OCI-LY1 (cell line): ENCODE measurements around the gene PLK4.

Source experiments
- EZH2 ChIP-seq: fragments of 200-600 bp; sonication (generic), shearing (Covaris generic); IDR thresholded peaks from 2 replicates; pipeline ENCODE4 v1.8.0; 2017; ENCODE audit warnings: borderline replicate concordance, mixed run types, mild to moderate bottlenecking, antibody characterized with exemption, low read length, moderate library complexity, mixed read lengths
- TF ChIP-seq, protein P1 (sequence below): fragments of 200-600 bp; sonication (generic), shearing (Covaris generic); IDR thresholded peaks from 2 replicates; pipeline ENCODE4 v1.5.1; 2017; ENCODE audit warnings: mild to moderate bottlenecking, antibody characterized with exemption, low read length, moderate library complexity, mixed read lengths

DNA sequence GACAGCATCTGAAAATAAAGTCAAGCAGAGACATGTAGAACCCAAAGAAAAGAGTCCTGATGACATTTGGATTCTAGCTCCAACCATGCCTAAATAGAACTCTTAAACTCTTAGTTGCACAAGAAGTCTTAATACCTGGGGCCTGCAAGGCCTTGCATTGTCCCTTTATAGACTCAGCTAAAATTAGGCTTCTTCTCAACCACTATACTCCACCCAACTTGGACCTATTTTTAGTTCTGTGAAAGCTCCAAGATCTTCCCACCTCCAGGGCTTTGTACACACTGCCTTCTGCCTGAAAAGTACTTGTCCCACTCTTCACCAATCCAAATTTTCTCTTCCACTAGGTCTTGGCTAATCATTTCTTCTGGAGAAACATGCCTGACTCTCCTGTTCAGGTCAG is 36.5 kb downstream of the PLK4 start:
- TF ChIP-seq, protein P1, sequence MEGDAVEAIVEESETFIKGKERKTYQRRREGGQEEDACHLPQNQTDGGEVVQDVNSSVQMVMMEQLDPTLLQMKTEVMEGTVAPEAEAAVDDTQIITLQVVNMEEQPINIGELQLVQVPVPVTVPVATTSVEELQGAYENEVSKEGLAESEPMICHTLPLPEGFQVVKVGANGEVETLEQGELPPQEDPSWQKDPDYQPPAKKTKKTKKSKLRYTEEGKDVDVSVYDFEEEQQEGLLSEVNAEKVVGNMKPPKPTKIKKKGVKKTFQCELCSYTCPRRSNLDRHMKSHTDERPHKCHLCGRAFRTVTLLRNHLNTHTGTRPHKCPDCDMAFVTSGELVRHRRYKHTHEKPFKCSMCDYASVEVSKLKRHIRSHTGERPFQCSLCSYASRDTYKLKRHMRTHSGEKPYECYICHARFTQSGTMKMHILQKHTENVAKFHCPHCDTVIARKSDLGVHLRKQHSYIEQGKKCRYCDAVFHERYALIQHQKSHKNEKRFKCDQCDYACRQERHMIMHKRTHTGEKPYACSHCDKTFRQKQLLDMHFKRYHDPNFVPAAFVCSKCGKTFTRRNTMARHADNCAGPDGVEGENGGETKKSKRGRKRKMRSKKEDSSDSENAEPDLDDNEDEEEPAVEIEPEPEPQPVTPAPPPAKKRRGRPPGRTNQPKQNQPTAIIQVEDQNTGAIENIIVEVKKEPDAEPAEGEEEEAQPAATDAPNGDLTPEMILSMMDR: no peak
- TF ChIP-seq EZH2: no peak
